Stimulated activated CD4-positive, alpha-beta T cell treated with anti-CD3 and anti-CD28 coated beads, Interleukin-2, amount 100 ng/mL, for 4 hours (primary cell): ENCODE data around the gene OSBPL2.

ENCODE experiments used
- DNase-seq: peaks from one replicate; pipeline ENCODE4 v3.0.0-alpha.2; 2020; ENCODE audit warnings: low read depth

The OSBPL2 gene

GRCh38 chr20:62327726-62328495 lies 89.6 kb downstream of the OSBPL2 start:
- no peak for DNase-seq

DNA sequence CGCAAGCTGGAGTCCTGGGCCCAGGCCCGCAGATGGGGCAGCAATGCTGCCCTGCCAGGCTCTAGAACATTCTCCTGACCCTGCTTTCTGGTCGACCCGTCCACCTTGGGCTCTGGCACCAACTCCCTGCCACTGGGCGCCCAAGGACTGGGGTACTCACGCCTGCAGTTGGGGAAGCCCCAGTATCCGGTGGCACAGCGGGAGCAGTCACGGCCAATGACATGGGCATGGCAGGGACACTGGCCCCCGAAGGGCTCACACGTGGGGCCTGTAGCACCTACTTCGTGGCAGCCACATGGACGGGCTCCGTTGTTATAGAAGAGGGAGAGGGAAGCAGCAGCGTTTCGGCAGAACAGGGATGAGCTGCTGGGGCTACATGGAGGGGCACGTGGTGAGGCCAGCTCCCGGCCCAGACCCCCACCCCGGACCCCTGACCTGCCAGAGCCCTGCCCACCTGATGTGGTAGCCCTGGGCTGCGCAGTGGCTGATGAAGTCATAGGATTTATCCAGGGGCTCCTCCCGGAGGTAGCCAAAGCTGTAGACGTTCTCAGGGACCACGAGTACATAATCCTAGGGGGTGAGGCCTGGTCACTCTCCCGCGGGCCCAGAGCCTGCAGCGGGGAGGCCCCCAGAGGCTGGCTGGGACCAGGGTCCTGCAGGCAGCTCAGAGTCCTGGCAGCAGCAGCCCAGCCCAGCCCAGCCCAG lies 90.5 kb downstream of the OSBPL2 start:
- no peak for DNase-seq

GRCh38 chr20:62329389-62330377 lies 91.4 kb downstream of the OSBPL2 start:
- no peak for DNase-seq

GRCh38 chr20:62330576-62331317 lies 92.4 kb downstream of the OSBPL2 start:
- no peak for DNase-seq

DNA sequence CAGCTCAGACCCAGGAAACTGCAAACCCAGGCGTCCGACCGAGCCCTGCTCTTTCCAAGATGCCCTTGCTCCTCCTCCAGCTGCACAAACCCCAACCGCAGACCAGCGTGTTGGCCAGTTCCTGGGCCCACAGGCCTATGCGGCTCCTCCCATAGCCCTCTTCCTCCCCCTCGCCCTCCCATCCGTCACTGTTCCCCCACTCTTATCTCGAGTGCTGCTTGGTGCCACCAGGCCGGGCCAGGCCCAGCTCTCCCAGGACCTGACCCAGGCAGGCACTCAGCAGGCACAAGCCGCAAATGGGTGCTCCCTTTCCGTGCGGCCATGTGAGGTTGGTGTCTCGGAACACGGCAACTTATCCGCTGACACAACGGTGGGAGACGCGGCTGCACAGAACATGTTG lies 93.0 kb downstream of the OSBPL2 start:
- DNase-seq, result no peak

- no peak for DNase-seq
These were observed 94.1 kb downstream of the OSBPL2 start for GRCh38 chr20:62332421-62332820.

- no peak for DNase-seq
These were observed 94.9 kb downstream of the OSBPL2 start for GRCh38 chr20:62332989-62333819.

DNA sequence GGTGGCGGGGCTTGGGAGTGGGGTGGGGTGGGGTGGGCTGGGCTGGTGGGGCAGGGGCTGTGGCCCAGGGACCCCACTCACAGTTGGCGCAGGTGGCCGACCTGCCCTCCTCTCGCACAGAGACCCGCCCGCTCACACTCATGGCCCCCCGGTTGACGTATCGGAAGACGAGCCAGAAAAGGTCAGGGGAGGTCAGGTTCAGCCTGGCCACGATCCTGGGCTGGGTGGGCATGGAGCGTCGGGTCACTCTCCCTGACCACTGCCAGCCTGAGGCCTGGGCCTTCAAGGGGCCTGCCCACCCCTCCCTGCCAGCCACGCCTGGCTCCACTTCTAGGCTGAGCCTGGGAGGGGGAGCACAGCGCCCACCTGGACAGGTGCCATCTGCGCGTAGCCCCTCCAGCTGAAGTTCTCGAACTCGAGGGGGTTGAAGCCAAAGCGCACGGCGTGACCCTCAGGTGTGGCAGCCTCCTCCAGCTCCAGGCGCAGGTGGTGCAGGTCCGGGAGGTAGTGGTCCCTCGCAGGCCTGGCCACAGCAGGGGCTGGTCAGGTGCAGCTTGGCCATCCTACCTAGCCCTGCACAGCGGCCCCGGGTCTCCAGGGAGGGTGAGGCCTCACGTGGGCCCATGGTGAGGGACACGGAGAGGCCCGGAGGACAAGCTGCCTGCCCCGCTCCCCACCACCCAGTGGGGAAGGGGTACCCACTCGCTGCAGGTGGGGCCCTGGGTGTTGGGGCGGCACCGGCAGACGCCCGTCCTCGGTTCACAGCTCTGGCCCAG lies 95.7 kb downstream of the OSBPL2 start:
- no peak for DNase-seq

- DNase-seq, result no peak
These were observed 96.6 kb downstream of the OSBPL2 start for GRCh38 chr20:62334881-62335280.

DNA sequence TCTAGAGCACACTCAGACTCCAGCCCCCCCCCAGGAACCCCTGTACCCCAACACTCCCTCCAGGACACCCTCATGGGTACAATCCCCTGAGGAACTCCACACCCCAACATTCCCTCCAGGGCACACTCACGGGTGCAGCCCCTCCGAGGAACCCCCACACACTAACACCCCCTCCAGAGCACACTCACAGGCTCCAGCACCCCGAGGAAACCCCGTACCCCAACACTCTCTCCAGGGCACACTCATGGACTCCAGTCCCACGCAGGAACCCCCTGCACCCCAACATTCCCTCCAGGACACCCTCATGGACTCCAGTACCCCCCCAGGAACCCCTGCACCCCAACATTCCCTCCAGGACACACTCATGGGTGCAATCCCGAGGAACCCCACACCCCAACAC lies 97.2 kb downstream of the OSBPL2 start:
- DNase-seq, result no peak

- no peak for DNase-seq
These were observed 98.0 kb downstream of the OSBPL2 start for GRCh38 chr20:62336329-62336728.

DNA sequence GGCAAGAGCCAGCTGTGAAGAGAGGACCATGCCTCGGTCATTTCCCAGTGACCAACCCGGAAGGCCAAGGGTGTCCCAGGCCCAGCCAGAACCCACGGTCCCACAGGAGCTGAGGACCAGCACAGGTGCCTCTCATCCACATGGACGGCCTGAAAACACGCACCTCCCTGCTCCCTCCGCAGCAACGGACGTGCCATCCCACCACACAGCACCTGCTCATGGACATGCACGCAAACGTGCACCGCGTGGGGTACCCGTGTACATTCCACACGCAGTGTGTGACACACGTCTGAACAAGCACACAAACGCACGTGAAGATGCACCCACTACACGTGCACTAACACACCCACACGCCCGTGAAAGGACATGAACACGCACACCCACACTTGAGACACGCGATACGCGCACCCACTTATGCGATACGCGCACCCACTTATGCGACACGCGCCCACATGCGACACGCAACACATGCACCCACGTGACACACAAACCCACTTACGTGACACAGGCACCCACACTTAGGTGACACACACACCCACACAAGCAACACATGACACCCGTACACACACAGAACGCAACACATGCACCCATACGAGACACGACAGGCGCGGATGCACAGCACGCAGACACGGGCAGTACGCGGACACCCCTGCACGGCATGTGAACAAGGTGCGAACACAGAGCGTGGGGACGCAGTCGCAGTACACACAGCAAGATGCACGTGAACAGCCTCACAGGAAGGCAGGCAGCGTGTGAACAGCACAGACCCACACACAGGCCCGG lies 98.6 kb downstream of the OSBPL2 start:
- DNase-seq, result no peak

DNA sequence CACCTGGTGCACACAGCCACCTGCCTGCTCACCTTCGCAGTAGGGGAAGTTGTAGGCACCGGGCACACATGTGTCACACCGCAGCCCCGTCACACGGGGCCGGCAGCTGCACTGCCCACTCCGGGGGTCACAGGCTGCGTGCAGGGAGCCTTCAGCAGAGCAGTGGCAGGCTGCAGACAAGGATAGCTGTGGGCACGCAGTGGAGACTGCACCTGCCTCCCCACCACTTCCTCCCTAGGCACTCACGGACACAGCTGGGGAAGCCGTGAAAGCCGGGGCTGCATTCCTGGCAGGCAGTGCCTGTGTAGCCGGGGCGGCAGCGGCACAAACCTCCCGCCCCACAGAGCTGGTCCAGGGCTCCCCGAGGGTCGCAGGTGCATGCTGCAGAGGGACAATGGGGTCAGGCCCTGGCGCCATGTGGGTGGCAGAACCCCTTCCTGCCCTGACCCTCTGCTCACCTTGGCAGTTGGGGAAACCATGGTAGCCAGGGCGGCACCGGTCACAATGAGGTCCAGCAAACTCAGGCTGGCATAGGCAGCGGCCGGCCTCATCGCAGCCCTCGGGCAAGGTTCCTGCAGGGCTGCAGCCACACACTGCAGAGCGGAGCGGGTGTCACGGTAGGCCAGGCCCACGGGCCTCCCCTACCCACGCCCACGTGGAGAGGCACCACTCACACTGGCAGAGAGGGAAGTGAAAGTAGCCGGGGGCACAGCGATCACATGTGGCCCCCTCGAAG lies 99.4 kb downstream of the OSBPL2 start:
- DNase-seq, result no peak

DNA sequence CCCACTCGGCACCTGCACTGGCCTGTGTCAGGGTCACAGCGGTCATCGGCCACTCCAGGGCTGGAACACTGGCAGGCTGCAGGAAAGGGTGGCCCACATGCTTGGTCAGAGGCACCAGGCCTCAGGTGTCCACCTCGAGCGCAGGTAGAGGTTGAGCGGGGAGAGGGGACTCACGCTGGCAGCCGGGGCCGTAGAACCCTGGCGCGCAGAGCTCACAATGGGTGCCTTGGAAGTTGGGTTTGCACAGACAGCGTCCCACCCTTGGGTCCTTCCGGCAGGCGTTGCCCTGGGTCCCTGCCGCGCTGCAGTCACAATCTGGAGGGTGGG lies 99.9 kb downstream of the OSBPL2 start:
- DNase-seq, result no peak

GRCh38 chr20:62339647-62340062 lies 101.3 kb downstream of the OSBPL2 start:
- no peak for DNase-seq

- DNase-seq, result no peak
These were observed 104.6 kb downstream of the OSBPL2 start for GRCh38 chr20:62342910-62343309.

GRCh38 chr20:62344092-62344491 lies 105.8 kb downstream of the OSBPL2 start:
- DNase-seq, result no peak

- DNase-seq, result no peak
These were observed 106.5 kb downstream of the OSBPL2 start for GRCh38 chr20:62344782-62345181.
